ENCODE data around the gene MX2. TPM values are rescaled to one million over a fixed set of nuclear protein-coding genes. Genes with fewer than 3 reads are reported as not detected.

The MX2 gene
- total RNA-seq, 4 donors from 2014 or later = 0.29 to 19.0 (median 8.2) TPM

- peak overlapping the region; percentile 74 to 77 for H3K27ac ChIP-seq
- H3K36me3 ChIP-seq = no peaks in the 10 kb centered on the region
- TF ChIP-seq POLR2A (IDR thresholded peaks at IDR 0.05) = no peak
- TF ChIP-seq, protein P1, sequence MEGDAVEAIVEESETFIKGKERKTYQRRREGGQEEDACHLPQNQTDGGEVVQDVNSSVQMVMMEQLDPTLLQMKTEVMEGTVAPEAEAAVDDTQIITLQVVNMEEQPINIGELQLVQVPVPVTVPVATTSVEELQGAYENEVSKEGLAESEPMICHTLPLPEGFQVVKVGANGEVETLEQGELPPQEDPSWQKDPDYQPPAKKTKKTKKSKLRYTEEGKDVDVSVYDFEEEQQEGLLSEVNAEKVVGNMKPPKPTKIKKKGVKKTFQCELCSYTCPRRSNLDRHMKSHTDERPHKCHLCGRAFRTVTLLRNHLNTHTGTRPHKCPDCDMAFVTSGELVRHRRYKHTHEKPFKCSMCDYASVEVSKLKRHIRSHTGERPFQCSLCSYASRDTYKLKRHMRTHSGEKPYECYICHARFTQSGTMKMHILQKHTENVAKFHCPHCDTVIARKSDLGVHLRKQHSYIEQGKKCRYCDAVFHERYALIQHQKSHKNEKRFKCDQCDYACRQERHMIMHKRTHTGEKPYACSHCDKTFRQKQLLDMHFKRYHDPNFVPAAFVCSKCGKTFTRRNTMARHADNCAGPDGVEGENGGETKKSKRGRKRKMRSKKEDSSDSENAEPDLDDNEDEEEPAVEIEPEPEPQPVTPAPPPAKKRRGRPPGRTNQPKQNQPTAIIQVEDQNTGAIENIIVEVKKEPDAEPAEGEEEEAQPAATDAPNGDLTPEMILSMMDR (IDR thresholded peaks at IDR 0.05) = no peak
- no peaks in the 10 kb centered on the region for H3K9me3 ChIP-seq
- no peaks in the 10 kb centered on the region for H3K4me1 ChIP-seq
- intact Hi-C loops (cut with DNase I; ENCODE audit: low total_unique reads) = no loop called here
- no peak for DNase-seq
- H3K27me3 ChIP-seq = no peaks in the 10 kb centered on the region
- H3K4me3 ChIP-seq = peak overlapping the region in 1 of 2 donors; percentile 15
These were observed 960 bp downstream of the MX2 start for GRCh38 chr21:41362605-41363369.

- H3K9me3 ChIP-seq = no peaks in the 10 kb centered on the region
- no peaks in the 10 kb centered on the region for H3K36me3 ChIP-seq
- no peaks in the 10 kb centered on the region for H3K4me1 ChIP-seq
- no peak overlapping the region for H3K4me3 ChIP-seq
- no peaks in the 10 kb centered on the region for H3K27me3 ChIP-seq
- no peak overlapping the region for H3K27ac ChIP-seq
- no peak for DNase-seq
- intact Hi-C loops (cut with DNase I; ENCODE audit: low total_unique reads) = no loop called here
- TF ChIP-seq POLR2A (IDR thresholded peaks at IDR 0.05) = no peak
- TF ChIP-seq, protein P1 (IDR thresholded peaks at IDR 0.05) = no peak
These were observed 1.8 kb downstream of the MX2 start for GRCh38 chr21:41363370-41364270.

GRCh38 chr21:41364308-41364707 is 2.5 kb downstream of the MX2 start:
- no peak for DNase-seq
- intact Hi-C loops (cut with DNase I; ENCODE audit: low total_unique reads) = no loop called here
- H3K27ac ChIP-seq = no peak overlapping the region
- no peaks in the 10 kb centered on the region for H3K27me3 ChIP-seq
- TF ChIP-seq, protein P1 (IDR thresholded peaks at IDR 0.05) = no peak
- no peak for TF ChIP-seq POLR2A (IDR thresholded peaks at IDR 0.05)
- no peaks in the 10 kb centered on the region for H3K36me3 ChIP-seq
- H3K4me3 ChIP-seq = no peak overlapping the region
- H3K4me1 ChIP-seq = peaks cover 0 to 6% of the 10 kb centered on the region in 2 donors
- no peaks in the 10 kb centered on the region for H3K9me3 ChIP-seq

DNA sequence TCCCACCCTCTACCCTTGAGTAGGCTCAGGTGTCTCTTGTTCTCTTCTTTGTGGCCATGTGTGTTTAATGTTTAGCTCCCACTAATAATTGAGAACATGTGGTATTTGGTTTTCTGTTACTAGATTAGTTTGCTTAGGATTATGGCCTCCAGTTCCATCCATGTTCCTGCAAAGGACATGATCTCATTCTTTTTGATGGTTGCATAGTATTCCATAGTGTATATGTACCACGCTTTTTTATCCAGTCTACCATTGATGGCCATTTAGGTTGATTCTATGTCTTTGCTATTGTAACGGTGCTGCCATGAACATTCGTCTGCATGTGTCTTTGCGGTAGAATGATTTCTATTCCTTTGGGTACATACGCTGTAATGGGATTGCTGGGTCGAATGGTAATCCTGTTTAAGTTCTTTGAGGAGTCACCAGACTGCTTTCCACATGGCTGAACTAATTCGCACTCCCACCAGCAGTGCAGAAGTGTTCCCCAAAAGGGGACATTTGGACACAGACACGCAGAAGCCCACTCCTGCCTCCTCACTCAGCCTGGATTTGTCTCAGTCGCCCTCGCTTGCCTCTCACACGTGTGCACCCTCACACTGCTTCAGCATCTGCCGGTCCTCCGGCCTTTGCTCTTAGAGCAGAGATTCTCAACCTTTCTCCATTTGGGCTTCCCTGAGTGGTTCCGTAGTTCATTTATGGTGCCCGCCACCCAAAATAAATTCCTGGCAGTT is 3.7 kb downstream of the MX2 start:
- no peak for TF ChIP-seq POLR2A (IDR thresholded peaks at IDR 0.05)
- TF ChIP-seq, protein P1 (IDR thresholded peaks at IDR 0.05) = no peak
- H3K27ac ChIP-seq = no peak overlapping the region
- H3K27me3 ChIP-seq = no peaks in the 10 kb centered on the region
- peaks cover 0 to 9% of the 10 kb centered on the region in 2 donors for H3K4me1 ChIP-seq
- no peaks in the 10 kb centered on the region for H3K36me3 ChIP-seq
- no peak overlapping the region for H3K4me3 ChIP-seq
- no peaks in the 10 kb centered on the region for H3K9me3 ChIP-seq
- DNase-seq = no peak
- intact Hi-C loops (cut with DNase I; ENCODE audit: low total_unique reads) = no loop called here
